ENCODE results near the gene TNMD.
A peak's percentile ranks its signal among the peaks of the same experiment; 100 is the strongest.

The TNMD gene

GRCh38 chrX:100609591-100609990 lies 24.9 kb downstream of the TNMD start:
- no peak for DNase-seq (ENCODE audit: low read depth, low spot score)
- in situ Hi-C loops (cut with HindIII; ENCODE audit: low sequenced_read_pairs), result no loop called here
- no peak for TF ChIP-seq CTCF (IDR thresholded peaks at IDR 0.05; ENCODE audit: low read depth, low read length)
- no peak overlapping the region for H3K4me3 ChIP-seq (ENCODE audit: low read depth, low read length)

- TF ChIP-seq CTCF (IDR thresholded peaks at IDR 0.05; ENCODE audit: low read depth, low read length), result no peak
- in situ Hi-C loops (cut with HindIII; ENCODE audit: low sequenced_read_pairs), result no loop called here
- DNase-seq (ENCODE audit: low read depth, low spot score), result no peak
- H3K4me3 ChIP-seq (ENCODE audit: low read depth, low read length), result no peak overlapping the region
Measured at GRCh38 chrX:100611951-100612350, 27.2 kb downstream of the TNMD start.

- in situ Hi-C loops (cut with HindIII; ENCODE audit: low sequenced_read_pairs), result no loop called here
- H3K4me3 ChIP-seq (ENCODE audit: low read depth, low read length), result no peak overlapping the region
- TF ChIP-seq CTCF (IDR thresholded peaks at IDR 0.05; ENCODE audit: low read depth, low read length), result peak; percentile 65
- DNase-seq (ENCODE audit: low read depth, low spot score), result peak; percentile 61
Measured at GRCh38 chrX:100615005-100615404, 30.3 kb downstream of the TNMD start.

GRCh38 chrX:100623001-100623400 lies 38.3 kb downstream of the TNMD start:
- no peak for TF ChIP-seq CTCF (IDR thresholded peaks at IDR 0.05; ENCODE audit: low read depth, low read length)
- no peak overlapping the region for H3K4me3 ChIP-seq (ENCODE audit: low read depth, low read length)
- in situ Hi-C loops (cut with HindIII; ENCODE audit: low sequenced_read_pairs), result no loop called here
- DNase-seq (ENCODE audit: low read depth, low spot score), result no peak

- in situ Hi-C loops (cut with HindIII; ENCODE audit: low sequenced_read_pairs), result no loop called here
- DNase-seq (ENCODE audit: low read depth, low spot score), result peak; percentile 54
- no peak for TF ChIP-seq CTCF (IDR thresholded peaks at IDR 0.05; ENCODE audit: low read depth, low read length)
- H3K4me3 ChIP-seq (ENCODE audit: low read depth, low read length), result no peak overlapping the region
Measured at GRCh38 chrX:100625985-100626491, 41.3 kb downstream of the TNMD start.

- in situ Hi-C loops (cut with HindIII; ENCODE audit: low sequenced_read_pairs), result no loop called here
- DNase-seq (ENCODE audit: low read depth, low spot score), result no peak
- H3K4me3 ChIP-seq (ENCODE audit: low read depth, low read length), result no peak overlapping the region
- no peak for TF ChIP-seq CTCF (IDR thresholded peaks at IDR 0.05; ENCODE audit: low read depth, low read length)
Measured at GRCh38 chrX:100635040-100635439, 50.3 kb downstream of the TNMD start.

- no peak for DNase-seq (ENCODE audit: low read depth, low spot score)
- peak overlapping the region; percentile 65 for H3K4me3 ChIP-seq (ENCODE audit: low read depth, low read length)
- no peak for TF ChIP-seq CTCF (IDR thresholded peaks at IDR 0.05; ENCODE audit: low read depth, low read length)
- in situ Hi-C loops (cut with HindIII; ENCODE audit: low sequenced_read_pairs), result no loop called here
Measured at GRCh38 chrX:100635989-100636320, 51.2 kb downstream of the TNMD start.

Measured in astrocyte of the spinal cord (primary cell).